SIG-M5 (cell line): ENCODE measurements around the gene SNX15.
"Not testable (repeated sequence)": the region's sequence is repeated elsewhere in the genome, so short reads cannot be mapped to it uniquely, and the experiment has no call there.

Source experiments
- DNase-seq: peaks from one replicate; lab custom pipeline; 2025; lab: John Stamatoyannopoulos, UW

The SNX15 gene

GRCh38 chr11:65016705-65017104 is 10.5 kb upstream of the SNX15 start:
- DNase-seq, result no peak

GRCh38 chr11:65017937-65018336 is 9.3 kb upstream of the SNX15 start:
- DNase-seq, result no peak

DNA sequence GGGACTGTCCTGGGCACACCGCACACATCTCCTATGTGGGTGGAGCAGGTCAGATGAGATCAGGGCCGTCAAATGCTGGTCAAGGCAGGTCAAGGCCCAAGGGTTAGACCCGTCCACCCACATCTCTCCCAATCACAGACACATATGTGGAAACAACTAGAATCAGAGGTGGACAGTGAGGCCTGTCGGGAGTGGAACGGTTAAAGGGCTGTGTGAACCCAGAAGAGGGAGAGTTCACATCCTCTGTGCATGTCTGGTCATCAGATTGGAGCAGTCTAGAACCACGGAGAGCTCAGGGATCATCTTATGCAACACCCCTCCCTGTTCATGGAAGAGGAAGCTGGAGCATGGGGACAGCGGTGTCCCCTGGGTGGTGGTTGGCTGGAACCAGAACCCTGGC is 7.4 kb upstream of the SNX15 start:
- no peak for DNase-seq

GRCh38 chr11:65021003-65021402 is 6.2 kb upstream of the SNX15 start:
- no peak for DNase-seq

GRCh38 chr11:65021509-65021908 is 5.7 kb upstream of the SNX15 start:
- DNase-seq, result no peak

GRCh38 chr11:65023502-65023901 is 3.7 kb upstream of the SNX15 start:
- not testable (repeated sequence) for DNase-seq

GRCh38 chr11:65026810-65027209 is 429 bp upstream of the SNX15 start:
- no peak for DNase-seq

GRCh38 chr11:65032216-65032615 is 5.0 kb downstream of the SNX15 start:
- DNase-seq, result no peak

DNA sequence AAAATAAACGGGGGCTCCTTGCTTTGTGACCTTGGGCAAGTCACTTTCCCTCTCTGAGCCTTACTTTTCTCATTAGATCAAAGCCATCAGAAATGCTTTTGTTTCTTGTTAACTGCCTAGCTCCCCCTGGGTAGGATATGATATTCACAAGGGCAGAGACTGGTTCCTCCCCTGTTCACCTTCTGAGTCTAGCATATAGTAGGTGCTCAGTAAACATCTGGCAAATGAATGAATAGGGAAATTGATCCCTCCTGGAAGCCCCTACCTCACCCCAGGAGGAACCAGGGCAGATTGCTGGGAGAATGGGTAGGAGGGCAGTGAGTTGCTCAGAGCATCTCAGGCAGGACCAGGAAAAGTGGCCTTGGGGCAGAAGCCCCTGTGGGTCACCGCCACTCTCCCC is 7.2 kb downstream of the SNX15 start:
- no peak for DNase-seq

GRCh38 chr11:65035579-65035978 is 8.3 kb downstream of the SNX15 start:
- no peak for DNase-seq

- DNase-seq, result no peak
These were observed 9.7 kb downstream of the SNX15 start for GRCh38 chr11:65036931-65037330.

GRCh38 chr11:65040520-65040846 is 13.2 kb downstream of the SNX15 start:
- DNase-seq, result no peak

DNA sequence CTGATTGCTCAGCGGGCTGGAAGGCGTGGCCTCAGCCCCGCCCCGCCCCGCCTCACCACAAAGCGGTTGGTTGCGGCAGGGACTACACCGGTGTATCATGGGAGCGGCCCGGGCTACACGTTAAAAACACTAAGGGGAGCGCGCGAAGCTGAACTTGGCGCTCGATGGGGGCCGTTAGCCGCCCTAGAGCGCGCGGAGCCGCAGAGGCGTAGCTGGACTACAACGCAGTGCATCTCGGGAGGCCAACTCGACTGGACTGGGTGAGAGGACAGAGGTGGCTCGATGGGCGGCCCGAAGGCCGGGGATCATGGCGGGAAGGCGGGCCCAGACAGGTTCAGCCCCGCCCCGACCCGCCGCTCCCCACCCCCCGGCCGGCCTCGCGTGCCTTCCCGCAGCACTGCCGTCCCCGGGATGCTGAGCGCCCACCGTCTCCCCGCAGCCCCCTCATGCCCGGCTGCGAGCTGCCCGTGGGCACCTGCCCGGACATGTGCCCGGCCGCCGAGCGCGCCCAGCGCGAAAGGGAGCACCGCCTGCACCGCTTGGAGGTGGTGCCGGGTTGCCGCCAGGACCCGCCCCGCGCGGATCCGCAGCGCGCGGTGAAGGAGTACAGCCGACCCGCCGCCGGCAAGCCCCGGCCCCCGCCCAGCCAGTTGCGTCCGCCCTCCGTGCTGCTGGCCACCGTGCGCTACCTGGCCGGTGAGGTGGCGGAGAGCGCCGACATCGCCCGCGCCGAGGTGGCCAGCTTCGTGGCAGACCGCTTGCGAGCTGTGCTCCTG is 13.8 kb downstream of the SNX15 start, which contains the start of gene SAC3D1:
Gene SAC3D1 (plus strand): TSS at position 364 of the 776 bp plus-strand sequence. CDS start 83 bp downstream, at position 447.
- peak; percentile 77 for DNase-seq

GRCh38 chr11:65042891-65043290 is 15.7 kb downstream of the SNX15 start:
- DNase-seq, result no peak

- no peak for DNase-seq
These were observed 16.8 kb downstream of the SNX15 start for GRCh38 chr11:65043881-65044501.

DNA sequence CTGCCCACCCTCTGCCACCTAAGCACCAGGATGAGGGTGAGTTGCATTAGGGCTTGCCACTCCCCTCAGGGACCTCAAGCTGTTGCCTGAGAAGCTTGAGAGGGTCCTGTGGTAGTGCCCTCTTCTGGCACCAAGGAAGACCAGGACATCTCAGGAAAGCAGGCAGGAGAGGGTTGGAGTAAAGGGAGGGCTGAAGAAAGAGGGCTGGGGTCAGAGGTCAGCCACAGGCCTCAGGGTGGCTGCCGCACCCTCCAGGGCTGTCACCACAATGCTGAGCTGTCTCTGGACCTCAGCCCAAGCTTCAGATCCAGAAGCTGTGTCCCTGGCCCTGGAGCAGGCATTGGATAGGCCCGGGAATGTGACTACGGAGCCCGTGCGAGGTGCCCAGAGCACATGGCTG is 17.8 kb downstream of the SNX15 start:
- DNase-seq, result no peak

DNA sequence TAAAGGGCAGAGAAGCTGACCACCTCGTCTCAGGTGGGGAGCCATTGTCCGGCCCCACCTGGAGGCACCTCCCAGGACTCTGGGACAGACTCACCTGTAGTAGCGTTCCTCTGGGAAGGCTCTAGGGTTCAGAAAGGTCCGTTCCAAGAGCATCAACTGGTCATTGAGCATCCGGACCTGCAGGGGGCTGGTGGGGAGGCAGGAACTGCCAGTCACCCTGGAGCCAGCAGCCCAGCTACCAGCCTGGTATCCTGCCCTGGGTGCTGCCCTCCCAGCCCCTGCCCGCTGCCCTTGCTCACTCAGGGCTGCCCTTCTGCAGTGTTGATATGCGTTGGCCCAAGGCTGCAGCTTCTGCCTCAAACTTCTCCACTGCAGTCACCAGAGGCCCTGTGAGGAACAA is 18.5 kb downstream of the SNX15 start:
- no peak for DNase-seq

GRCh38 chr11:65047581-65048422 is 20.6 kb downstream of the SNX15 start:
- DNase-seq, result no peak

- DNase-seq, result no peak
These were observed 24.2 kb downstream of the SNX15 start for GRCh38 chr11:65051398-65051858.

- no peak for DNase-seq
These were observed 26.7 kb downstream of the SNX15 start for GRCh38 chr11:65053827-65054508.

DNA sequence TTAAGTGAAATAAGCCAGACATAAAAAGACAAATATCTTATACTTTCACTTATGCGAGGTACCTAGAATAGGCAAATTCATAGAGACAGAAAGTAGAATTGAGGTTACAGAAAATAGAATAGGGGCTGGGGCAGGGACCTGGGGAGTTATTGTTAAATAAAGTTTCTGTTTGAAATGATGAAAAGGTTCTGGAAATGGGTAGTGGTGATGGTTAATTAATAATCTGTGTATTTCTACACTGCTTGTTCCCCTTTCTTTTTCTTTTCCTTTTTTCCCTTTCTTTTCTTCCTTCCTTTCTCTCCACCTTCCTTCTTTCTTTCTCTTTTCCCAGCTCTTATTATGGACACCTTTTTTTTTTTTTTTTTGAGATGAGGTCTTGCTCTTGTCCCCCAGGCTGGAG is 28.3 kb downstream of the SNX15 start:
- no peak for DNase-seq

DNA sequence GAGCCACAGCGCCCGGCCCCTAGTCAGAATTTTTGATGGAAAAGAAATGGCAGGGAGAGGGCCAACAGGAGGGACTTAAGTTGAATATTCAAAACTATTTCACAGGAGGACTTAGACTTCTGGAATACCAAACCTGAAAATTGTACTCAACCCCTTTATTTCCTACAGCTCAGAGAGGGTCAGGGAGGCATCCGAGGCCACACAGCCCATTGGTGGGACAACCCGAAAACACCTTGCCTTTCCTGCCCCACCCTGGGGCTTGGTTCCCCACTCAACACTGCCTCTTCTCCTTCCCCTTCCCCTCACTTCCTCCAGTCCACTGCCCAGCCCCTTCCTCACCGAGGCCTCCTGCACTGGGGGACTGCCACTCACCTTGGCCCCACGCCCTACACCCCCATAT is 29.8 kb downstream of the SNX15 start:
- DNase-seq, result no peak
